GM18526 (cell line): Measurements from ENCODE around the gene ZC3H7A.

Source experiments
- POLR2A ChIP-seq: IDR thresholded peaks from 3 replicates; pipeline ENCODE4 v1.6.1; 2011; ENCODE audit not compliant: insufficient read length; ENCODE audit errors: extremely low read depth

ZC3H7A gene, protein sequence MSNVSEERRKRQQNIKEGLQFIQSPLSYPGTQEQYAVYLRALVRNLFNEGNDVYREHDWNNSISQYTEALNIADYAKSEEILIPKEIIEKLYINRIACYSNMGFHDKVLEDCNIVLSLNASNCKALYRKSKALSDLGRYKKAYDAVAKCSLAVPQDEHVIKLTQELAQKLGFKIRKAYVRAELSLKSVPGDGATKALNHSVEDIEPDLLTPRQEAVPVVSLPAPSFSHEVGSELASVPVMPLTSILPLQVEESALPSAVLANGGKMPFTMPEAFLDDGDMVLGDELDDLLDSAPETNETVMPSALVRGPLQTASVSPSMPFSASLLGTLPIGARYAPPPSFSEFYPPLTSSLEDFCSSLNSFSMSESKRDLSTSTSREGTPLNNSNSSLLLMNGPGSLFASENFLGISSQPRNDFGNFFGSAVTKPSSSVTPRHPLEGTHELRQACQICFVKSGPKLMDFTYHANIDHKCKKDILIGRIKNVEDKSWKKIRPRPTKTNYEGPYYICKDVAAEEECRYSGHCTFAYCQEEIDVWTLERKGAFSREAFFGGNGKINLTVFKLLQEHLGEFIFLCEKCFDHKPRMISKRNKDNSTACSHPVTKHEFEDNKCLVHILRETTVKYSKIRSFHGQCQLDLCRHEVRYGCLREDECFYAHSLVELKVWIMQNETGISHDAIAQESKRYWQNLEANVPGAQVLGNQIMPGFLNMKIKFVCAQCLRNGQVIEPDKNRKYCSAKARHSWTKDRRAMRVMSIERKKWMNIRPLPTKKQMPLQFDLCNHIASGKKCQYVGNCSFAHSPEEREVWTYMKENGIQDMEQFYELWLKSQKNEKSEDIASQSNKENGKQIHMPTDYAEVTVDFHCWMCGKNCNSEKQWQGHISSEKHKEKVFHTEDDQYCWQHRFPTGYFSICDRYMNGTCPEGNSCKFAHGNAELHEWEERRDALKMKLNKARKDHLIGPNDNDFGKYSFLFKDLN

DNA sequence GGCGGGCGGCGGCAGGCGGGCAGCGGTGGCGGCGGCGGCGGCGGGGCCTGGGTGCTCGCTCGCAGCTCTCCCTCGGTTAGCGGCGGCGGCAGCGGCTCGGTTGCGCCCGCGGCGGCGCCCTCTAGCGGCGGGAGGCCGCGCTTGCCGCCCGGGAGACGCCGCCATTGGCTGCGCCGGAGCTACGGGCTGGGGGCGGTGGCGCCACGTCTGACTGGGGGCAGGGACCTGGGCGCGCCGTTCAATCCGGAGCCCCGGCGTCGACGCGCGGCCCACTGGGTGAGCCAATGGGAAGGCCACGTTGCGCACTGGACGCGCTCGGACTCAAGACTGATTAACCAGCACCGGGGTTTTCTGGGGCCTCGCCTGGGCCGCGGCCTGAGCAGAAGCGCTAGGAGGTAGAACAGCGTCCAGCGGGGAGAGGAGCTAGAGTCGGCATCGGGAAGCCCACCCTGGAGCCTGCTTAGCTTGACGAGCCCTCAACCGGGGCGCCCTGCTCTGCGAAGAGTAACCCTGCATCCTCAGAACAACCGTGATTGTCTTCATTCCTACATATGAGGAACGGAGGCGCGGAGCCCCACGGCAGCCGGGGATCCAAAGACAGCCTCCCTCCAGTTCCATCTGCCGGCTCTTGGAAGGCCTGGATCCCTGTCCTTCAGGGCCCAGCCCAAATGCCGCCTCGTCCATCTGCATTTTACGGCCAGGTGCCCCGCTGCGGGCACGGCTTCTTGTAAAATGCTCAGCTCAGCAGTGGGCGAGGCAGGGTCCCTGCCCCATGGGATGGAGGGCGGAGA, at the start of gene ZC3H7A:
TSS of gene ZC3H7A (minus strand) at position 93 of the 791 bp plus-strand sequence. CDS start 14,904 bp downstream, outside the sequence.
- TF ChIP-seq POLR2A, result peak; percentile 99

DNA sequence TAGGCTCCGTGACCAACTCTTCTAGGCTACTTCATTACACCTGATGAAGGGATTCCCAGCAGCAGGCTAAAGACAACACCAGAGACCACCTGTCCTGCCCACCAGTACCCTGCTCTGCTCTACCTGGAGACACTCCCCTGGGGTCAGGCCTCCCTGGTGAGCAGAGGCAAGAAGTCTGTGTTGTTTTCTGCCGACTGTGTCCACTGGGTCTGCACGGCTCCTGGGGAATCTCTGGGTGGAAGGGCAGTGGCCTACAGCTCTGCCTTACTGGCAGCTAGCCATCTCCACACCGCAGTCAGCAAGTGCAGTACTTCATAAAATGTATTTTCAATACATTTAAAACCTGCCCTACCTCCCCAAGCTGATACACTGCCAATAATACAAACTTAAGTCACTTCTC, 47.4 kb upstream of the ZC3H7A start:
- no peak for TF ChIP-seq POLR2A

DNA sequence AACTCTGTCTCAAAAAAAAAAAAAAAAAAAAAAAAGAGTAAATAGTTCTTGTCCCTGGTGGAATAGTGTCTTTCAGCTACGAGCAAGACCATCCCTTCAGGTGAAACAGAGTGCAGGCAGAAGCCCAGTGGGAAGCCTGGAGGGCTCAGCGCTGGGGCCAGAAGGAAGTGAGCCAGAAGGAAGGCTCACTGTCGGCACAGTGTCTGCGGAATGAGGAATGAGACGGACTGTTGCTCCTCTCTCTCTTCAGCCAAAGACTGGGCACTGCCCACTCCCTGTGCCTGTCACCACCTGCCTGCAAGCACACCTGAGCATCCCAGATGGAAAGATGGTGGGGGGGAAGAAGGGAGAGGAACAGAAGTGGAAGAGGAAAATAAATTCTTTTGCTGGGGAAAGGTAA, 46.8 kb upstream of the ZC3H7A start:
- TF ChIP-seq POLR2A, result no peak

DNA sequence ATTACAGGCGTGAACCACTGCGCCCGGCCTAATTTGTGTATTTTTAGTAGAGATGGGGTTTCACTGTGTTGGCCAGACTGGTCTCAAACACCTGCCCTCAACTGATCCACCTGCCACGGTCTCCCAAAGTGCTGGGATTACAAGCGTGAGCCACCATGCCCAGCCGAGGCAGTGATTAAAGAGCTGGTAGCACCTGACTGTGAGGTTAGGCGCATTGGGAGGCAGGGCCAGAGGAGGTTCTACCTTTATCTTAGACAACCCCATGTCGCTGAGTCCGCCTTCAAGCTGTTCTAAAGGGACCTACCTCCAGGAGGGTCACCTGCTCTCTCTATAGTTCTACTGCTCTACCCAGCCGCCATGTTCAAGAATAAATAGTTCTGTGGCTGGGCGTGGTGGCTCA, 46.1 kb upstream of the ZC3H7A start:
- TF ChIP-seq POLR2A, result no peak

DNA sequence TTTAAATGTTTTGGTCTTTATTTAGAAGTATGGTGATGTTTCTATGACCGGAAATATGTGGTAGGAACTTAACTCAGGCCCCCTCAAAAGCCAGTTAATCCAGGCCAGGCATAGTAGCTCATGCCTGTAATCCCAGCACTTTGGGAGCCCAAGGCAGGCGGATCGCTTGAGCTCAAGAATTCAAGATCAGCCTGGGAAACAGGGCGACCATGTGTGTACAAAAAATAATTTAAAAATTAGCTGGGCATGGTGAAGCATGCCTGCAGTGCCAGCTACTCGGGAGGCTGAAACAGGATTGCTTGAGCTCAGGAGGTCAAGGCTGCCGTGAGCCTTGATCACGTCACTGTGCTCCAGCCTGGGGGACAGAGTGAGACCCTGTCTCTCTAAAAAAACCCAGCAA, 44.0 kb upstream of the ZC3H7A start:
- no peak for TF ChIP-seq POLR2A

DNA sequence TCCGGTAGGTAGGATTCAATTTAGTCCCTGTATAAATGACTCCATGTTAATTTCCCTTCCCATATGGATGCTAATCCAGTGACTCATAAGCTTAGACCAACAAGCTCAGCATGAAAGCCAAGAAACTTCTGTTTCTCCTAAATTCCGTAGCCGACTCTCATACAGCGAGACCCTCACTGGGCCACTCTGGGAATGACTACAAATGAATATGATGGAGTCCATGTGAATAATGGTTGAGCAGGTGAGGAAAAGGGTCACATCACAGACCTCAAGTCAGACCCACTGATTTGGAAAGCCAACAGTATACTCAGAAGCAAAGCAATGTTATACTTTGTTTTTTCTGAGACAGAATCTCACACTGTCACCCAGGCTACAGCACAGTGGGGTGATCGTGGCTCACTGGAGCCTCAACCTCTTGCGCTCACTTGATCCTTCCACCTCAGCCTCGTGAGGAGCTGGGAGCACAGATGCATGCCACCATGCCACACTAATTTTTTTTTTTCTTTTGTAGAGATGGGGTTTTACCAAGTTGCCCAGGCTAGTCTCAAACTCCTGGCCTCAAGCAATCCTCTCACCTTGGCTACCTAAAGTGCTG, 39.7 kb upstream of the ZC3H7A start:
- TF ChIP-seq POLR2A, result no peak

DNA sequence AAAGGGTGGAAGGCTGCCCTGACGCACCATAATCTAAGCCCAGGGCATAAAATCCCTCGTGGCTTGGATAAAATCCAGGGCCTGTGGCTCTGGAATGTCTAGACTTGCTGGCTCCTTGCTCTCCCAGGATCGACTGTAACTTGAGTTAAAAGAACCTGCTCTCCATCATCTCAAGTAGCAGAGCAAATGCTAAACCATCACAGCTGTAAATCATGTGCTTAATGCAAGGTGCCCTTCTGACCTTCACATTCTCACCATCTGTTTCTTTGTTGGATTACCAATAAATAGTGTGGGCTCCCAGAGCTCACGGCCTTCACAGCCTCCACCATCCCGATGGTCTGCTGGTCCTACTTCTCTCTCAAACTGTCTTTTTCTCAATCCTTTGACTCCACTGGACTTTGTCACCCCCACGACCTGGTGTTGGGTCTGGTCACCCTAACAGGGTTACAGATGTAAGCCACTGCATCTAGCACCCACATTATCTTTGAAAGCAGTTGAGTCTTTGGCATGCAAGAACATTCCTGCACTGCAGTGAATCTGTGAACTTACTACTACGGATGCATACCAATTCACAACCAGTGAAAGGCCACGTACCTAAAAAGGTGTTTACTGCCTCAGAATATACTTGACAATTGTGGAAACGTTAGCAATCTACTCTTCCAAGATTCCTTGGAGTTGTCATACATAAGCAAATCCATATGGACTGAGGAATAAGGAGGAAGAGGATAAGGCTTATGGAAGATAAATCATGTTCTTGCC, 39.0 kb upstream of the ZC3H7A start:
- no peak for TF ChIP-seq POLR2A

DNA sequence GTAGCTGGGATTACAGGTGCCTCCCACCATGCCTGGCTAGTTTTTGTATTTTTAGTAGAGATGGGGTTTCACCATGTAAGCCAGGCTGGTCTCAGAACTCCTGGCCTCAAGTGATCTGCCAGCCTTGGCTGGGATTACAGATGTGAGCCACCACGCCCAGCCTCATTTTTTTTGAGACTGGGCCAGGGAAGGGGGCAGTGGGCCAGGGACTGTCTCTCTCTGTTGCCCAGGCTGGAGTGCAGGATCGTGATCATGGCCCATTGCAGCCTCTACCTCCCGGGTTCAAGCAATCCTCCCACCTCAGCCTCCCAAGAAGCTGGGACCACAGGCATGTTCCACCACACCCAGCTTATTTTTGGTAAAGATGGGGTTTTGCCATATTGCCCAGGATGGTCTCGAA, 38.3 kb upstream of the ZC3H7A start:
- no peak for TF ChIP-seq POLR2A

DNA sequence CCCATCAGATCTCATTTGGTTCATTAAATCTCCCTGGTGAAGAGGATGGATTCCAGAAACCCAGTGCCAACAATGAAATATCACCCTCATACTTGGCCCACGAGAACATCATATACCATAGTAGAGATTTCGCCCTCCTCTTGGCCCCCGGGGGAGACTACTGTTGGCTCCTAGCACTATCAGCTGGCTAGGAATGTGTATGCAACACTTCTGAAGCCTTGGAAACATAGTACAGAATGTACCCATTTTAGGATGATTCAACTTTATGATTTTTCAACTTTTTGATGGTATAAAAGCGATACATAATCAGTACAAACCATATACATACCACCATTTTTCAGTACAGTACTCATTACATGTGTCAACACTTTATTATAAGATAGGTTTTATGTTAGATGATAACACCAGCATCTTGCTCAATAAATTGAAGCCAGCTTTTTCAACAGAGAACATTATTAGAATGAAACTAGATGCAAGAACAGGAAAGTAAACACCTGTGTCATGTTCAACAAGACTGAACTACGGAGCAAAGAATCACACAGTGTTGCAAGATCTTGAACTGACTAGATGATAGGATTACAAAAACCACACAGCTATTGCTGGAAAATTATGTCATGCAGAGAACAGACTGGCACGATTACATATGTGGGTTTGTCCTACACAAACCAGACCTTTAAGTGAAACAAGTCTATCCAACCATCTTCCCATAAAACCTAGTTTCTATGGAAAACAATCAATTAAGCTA, 37.1 kb upstream of the ZC3H7A start:
- TF ChIP-seq POLR2A, result no peak

DNA sequence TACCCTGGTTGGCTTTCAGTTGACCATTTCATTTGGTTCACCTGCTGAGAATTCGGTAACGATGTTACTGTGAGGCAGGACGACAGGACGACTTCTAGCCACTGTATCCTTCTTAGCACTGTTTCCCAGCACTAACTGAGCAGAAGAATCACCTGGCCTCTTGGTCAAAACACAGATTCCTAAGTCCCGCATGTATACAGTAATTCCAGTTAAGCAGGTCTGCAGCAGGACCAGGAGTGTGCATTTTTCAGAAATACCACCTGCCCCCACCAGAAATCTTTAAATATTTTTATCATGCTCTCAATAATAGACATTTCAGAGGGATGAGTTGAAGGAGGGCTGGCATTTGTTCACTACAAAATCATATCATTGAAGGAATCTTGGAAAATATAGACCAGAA, 31.6 kb upstream of the ZC3H7A start:
- no peak for TF ChIP-seq POLR2A

DNA sequence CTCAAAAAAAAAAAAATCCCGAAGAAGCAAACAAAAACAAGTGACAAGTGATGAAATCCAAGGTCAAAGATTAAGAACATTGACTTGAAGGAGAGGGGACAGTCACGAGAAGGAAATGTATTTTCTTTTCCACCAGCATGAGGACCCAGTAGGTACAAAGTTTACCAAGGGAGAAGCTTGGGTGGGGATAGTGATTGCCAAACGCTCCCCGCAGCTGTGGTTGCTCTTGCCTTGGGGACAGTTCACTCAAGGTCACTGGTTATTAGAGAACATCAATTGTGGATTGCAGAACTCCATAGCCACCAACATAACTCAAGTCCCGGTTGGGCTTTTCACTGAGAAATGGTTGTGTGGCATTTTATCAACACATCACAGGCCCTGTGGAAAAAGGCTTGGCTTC, 27.3 kb upstream of the ZC3H7A start:
- no peak for TF ChIP-seq POLR2A

DNA sequence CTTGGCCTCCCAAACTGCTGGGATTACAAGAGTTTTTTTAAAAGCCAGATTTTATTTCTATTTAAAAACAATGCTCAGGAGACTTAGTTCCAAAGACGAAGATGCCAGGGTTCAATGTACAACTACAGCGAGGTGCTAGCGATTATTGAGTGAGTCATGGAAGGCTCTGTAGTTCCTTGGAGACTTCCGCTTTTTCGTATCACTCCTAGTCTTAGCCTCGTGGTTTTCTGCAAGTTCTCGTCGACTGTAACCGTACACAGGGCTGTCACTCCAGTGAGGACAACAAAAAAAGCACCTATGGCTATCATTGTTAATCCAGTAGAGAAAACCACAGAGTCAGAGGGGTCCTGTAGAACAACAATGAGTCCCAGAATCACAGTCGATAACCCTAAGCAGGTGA, 22.7 kb upstream of the ZC3H7A start:
- no peak for TF ChIP-seq POLR2A

DNA sequence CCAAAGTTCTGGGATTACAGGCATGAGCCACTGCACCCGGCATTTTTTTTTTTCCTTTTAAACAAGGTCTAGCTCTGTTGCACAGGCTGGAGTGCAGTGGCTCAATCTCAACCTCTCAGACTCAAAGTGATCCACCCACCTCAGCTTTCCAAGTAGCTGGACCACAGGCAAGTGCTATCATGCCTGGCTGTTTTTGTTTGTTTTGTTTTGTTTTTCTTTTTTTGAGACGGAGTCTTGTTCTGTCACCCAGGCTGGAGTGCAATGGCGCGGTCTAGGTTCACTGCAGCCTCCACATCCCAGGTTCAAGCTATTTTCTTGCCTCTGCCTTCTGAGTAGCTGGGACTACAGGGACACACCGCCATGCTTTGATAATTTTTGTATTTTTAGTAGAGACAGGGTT, 19.1 kb upstream of the ZC3H7A start:
- TF ChIP-seq POLR2A, result no peak
